ENCODE results near the gene HDAC4. TPM values are rescaled to one million over a fixed set of nuclear protein-coding genes. Genes with fewer than 3 reads are reported as not detected.

HDAC4 gene
- total RNA-seq, 1 donor from 2014 or later = 44.7 TPM

GRCh38 chr2:239294571-239295054, 106.2 kb downstream of the HDAC4 start:
- Mint-ChIP-seq H3K36me3 (ENCODE audit: low read depth) (peaks cover 18% of the 10 kb centered on the region), H3K27me3 (peaks cover 1% of the 10 kb centered on the region), H3K27ac (peak overlapping the region; percentile 87), H3K4me3 (peak overlapping the region; percentile 79), H3K4me1 (peaks cover 67% of the 10 kb centered on the region), H3K9me3 (no peaks in the 10 kb centered on the region)
- no peak for DNase-seq
- intact Hi-C loops (cut with micrococcal nuclease) = loop anchor here (1.0 to 5.0 kb wide), 2 partner anchors 29 to 37 kb away; no protein-coding TSS in a partner anchor

GRCh38 chr2:239293775-239294430, 106.9 kb downstream of the HDAC4 start:
- DNase-seq = peak; percentile 86
- Mint-ChIP-seq H3K27ac (peak overlapping the region; percentile 87), H3K4me3 (peak overlapping the region; percentile 79), H3K27me3 (peaks cover 1% of the 10 kb centered on the region), H3K36me3 (ENCODE audit: low read depth) (peaks cover 18% of the 10 kb centered on the region), H3K4me1 (peaks cover 68% of the 10 kb centered on the region), H3K9me3 (no peaks in the 10 kb centered on the region)
- intact Hi-C loops (cut with micrococcal nuclease) = loop anchor here (1.0 kb wide), 1 partner anchor 29 kb away; no protein-coding TSS in a partner anchor

GRCh38 chr2:239292959-239293774, 107.7 kb downstream of the HDAC4 start:
- Mint-ChIP-seq H3K4me3 (no peak overlapping the region), H3K27ac (no peak overlapping the region)

GRCh38 chr2:239292531-239292930, 108.3 kb downstream of the HDAC4 start:
- DNase-seq = no peak
- intact Hi-C loops (cut with micrococcal nuclease) = no loop called here
- Mint-ChIP-seq H3K4me3 (no peak overlapping the region), H3K9me3 (no peaks in the 10 kb centered on the region), H3K27ac (no peak overlapping the region), H3K4me1 (peaks cover 68% of the 10 kb centered on the region), H3K27me3 (peaks cover 6% of the 10 kb centered on the region), H3K36me3 (ENCODE audit: low read depth) (peaks cover 15% of the 10 kb centered on the region)

More at GRCh38 chr2:239292959-239293774, 107.7 kb downstream of the HDAC4 start:
- intact Hi-C loops (cut with micrococcal nuclease) = no loop called here
- peaks cover 2% of the 10 kb centered on the region for H3K27me3 Mint-ChIP-seq
- H3K4me1 Mint-ChIP-seq = peaks cover 68% of the 10 kb centered on the region
- H3K9me3 Mint-ChIP-seq = no peaks in the 10 kb centered on the region
- H3K36me3 Mint-ChIP-seq (ENCODE audit: low read depth) = peaks cover 15% of the 10 kb centered on the region
- DNase-seq = peak; percentile 56

- no peak overlapping the region for H3K4me3 Mint-ChIP-seq
- DNase-seq = no peak
- H3K27ac Mint-ChIP-seq = no peak overlapping the region
- peaks cover 72% of the 10 kb centered on the region for H3K4me1 Mint-ChIP-seq
- intact Hi-C loops (cut with micrococcal nuclease) = no loop called here
- no peaks in the 10 kb centered on the region for H3K9me3 Mint-ChIP-seq
- H3K36me3 Mint-ChIP-seq (ENCODE audit: low read depth) = peaks cover 15% of the 10 kb centered on the region
- H3K27me3 Mint-ChIP-seq = peaks cover 10% of the 10 kb centered on the region
Measured at GRCh38 chr2:239291475-239292350, 109.1 kb downstream of the HDAC4 start.

GRCh38 chr2:239290618-239291474, 110.0 kb downstream of the HDAC4 start:
- Mint-ChIP-seq H3K27ac (peak overlapping the region; percentile 40), H3K4me1 (peaks cover 72% of the 10 kb centered on the region), H3K4me3 (no peak overlapping the region), H3K27me3 (peaks cover 10% of the 10 kb centered on the region), H3K36me3 (ENCODE audit: low read depth) (peaks cover 20% of the 10 kb centered on the region), H3K9me3 (no peaks in the 10 kb centered on the region)
- intact Hi-C loops (cut with micrococcal nuclease) = no loop called here
- peak; percentile 58 for DNase-seq

- no peaks in the 10 kb centered on the region for H3K9me3 Mint-ChIP-seq
- intact Hi-C loops (cut with micrococcal nuclease) = loop anchor here (1.0 to 5.0 kb wide), 8 partner anchors 9 to 111 kb away; partner anchors contain the start of gene HDAC4
- peak overlapping the region; percentile 88 for H3K4me3 Mint-ChIP-seq
- peaks cover 20% of the 10 kb centered on the region for H3K36me3 Mint-ChIP-seq (ENCODE audit: low read depth)
- H3K27me3 Mint-ChIP-seq = peaks cover 10% of the 10 kb centered on the region
- H3K27ac Mint-ChIP-seq = peak overlapping the region; percentile 97
- peaks cover 75% of the 10 kb centered on the region for H3K4me1 Mint-ChIP-seq
- peak; percentile 78 for DNase-seq
Measured at GRCh38 chr2:239289545-239289944, 111.3 kb downstream of the HDAC4 start.

GRCh38 chr2:239288951-239289511, 111.8 kb downstream of the HDAC4 start:
- H3K27me3 Mint-ChIP-seq = peaks cover 10% of the 10 kb centered on the region
- DNase-seq = peak; percentile 88
- no peaks in the 10 kb centered on the region for H3K9me3 Mint-ChIP-seq
- H3K27ac Mint-ChIP-seq = peak overlapping the region; percentile 97
- intact Hi-C loops (cut with micrococcal nuclease) = loop anchor here (1.0 to 5.0 kb wide), 8 partner anchors 9 to 112 kb away; partner anchors contain the start of gene HDAC4
- peaks cover 70% of the 10 kb centered on the region for H3K4me1 Mint-ChIP-seq
- H3K36me3 Mint-ChIP-seq (ENCODE audit: low read depth) = peaks cover 18% of the 10 kb centered on the region
- peak overlapping the region; percentile 88 for H3K4me3 Mint-ChIP-seq

GRCh38 chr2:239288237-239288636, 112.6 kb downstream of the HDAC4 start:
- H3K4me1 Mint-ChIP-seq = peaks cover 63% of the 10 kb centered on the region
- H3K27ac Mint-ChIP-seq = no peak overlapping the region
- intact Hi-C loops (cut with micrococcal nuclease) = loop anchor here (2.0 to 5.0 kb wide), 4 partner anchors 39 to 113 kb away; partner anchors contain the start of gene HDAC4
- H3K27me3 Mint-ChIP-seq = peaks cover 10% of the 10 kb centered on the region
- no peak for DNase-seq
- H3K9me3 Mint-ChIP-seq = no peaks in the 10 kb centered on the region
- peaks cover 17% of the 10 kb centered on the region for H3K36me3 Mint-ChIP-seq (ENCODE audit: low read depth)
- H3K4me3 Mint-ChIP-seq = peak overlapping the region; percentile 61

- intact Hi-C loops (cut with micrococcal nuclease) = loop anchor here (5.0 kb wide), 1 partner anchor 80 kb away; no protein-coding TSS in a partner anchor
- H3K4me3 Mint-ChIP-seq = peak overlapping the region; percentile 40
Measured at GRCh38 chr2:239287461-239287860, 113.4 kb downstream of the HDAC4 start.

GRCh38 chr2:239286901-239287300, 113.9 kb downstream of the HDAC4 start:
- H3K27ac Mint-ChIP-seq = no peak overlapping the region
- H3K27me3 Mint-ChIP-seq = peaks cover 9% of the 10 kb centered on the region
- no peaks in the 10 kb centered on the region for H3K9me3 Mint-ChIP-seq
- H3K4me1 Mint-ChIP-seq = peaks cover 60% of the 10 kb centered on the region
- peak overlapping the region; percentile 70 for H3K4me3 Mint-ChIP-seq
- intact Hi-C loops (cut with micrococcal nuclease) = loop anchor here (5.0 kb wide), 1 partner anchor 80 kb away; no protein-coding TSS in a partner anchor
- DNase-seq = no peak
- peaks cover 16% of the 10 kb centered on the region for H3K36me3 Mint-ChIP-seq (ENCODE audit: low read depth)

More at GRCh38 chr2:239287461-239287860, 113.4 kb downstream of the HDAC4 start:
- H3K4me1 Mint-ChIP-seq = peaks cover 60% of the 10 kb centered on the region
- peak overlapping the region; percentile 1 for H3K27ac Mint-ChIP-seq
- no peak for DNase-seq
- no peaks in the 10 kb centered on the region for H3K9me3 Mint-ChIP-seq
- H3K27me3 Mint-ChIP-seq = peaks cover 9% of the 10 kb centered on the region
- peaks cover 16% of the 10 kb centered on the region for H3K36me3 Mint-ChIP-seq (ENCODE audit: low read depth)

- peaks cover 9% of the 10 kb centered on the region for H3K27me3 Mint-ChIP-seq
- no peaks in the 10 kb centered on the region for H3K9me3 Mint-ChIP-seq
- H3K4me1 Mint-ChIP-seq = peaks cover 58% of the 10 kb centered on the region
Measured at GRCh38 chr2:239285932-239286230, 114.9 kb downstream of the HDAC4 start.

More at GRCh38 chr2:239285932-239286230, 114.9 kb downstream of the HDAC4 start:
- Mint-ChIP-seq H3K36me3 (ENCODE audit: low read depth) (peaks cover 11% of the 10 kb centered on the region), H3K4me3 (peak overlapping the region; percentile 70), H3K27ac (peak overlapping the region; percentile 84)
- DNase-seq = no peak
- intact Hi-C loops (cut with micrococcal nuclease) = loop anchor here (1.0 to 5.0 kb wide), 2 partner anchors 11 to 81 kb away; no protein-coding TSS in a partner anchor
